Suprapubic skin (tissue), 4 donors: ENCODE measurements around the gene PPP2R2C. TPM values are rescaled to one million over a fixed set of nuclear protein-coding genes. Genes with fewer than 3 reads are reported as not detected.

Experiments used
- DNase-seq, 2 donors: peaks; one replicate each; pipeline ENCODE4 v3.0.0-alpha.2; 2019; ENCODE audit warnings: low spot score in 2 of 2
- H3K27ac ChIP-seq: fragments of 200-600 bp; sonication (generic); one replicate; pipeline ENCODE4 v1.5.1; 2019
- H3K27me3 ChIP-seq: fragments of 200-600 bp; sonication (generic); one replicate; pipeline ENCODE4 v1.5.1; 2019
- H3K36me3 ChIP-seq: fragments of 200-600 bp; sonication (generic); one replicate; pipeline ENCODE4 v1.5.1; 2019
- H3K4me1 ChIP-seq: fragments of 200-600 bp; sonication (generic); one replicate; pipeline ENCODE4 v1.5.1; 2019
- H3K4me3 ChIP-seq: fragments of 200-600 bp; sonication (generic); one replicate; pipeline ENCODE4 v1.5.1; 2019; ENCODE audit warnings: mild to moderate bottlenecking
- H3K9me3 ChIP-seq: fragments of 200-600 bp; sonication (generic); one replicate; pipeline ENCODE4 v1.5.1; 2019
- CTCF ChIP-seq, 2 donors: fragments of 200-600 bp in 1 of 2; fragments of 450-650 bp in 1 of 2; sonication (generic) in 1 of 2; IDR thresholded peaks; one replicate each; pipeline ENCODE4 v1.5.1; 2016 to 2019; ENCODE audit warnings: antibody characterized with exemption in 2 of 2, mild to moderate bottlenecking in 1 of 2, moderate library complexity in 1 of 2
- EP300 ChIP-seq: sonication (generic); formaldehyde crosslinking; IDR thresholded peaks from one replicate; pipeline ENCODE4 v1.6.1; 2017; ENCODE audit warnings: antibody characterized with exemption
- POLR2A ChIP-seq, 2 donors: fragments of 450-650 bp; IDR thresholded peaks; one replicate each; pipeline ENCODE4 v1.6.1; 2017; ENCODE audit warnings: antibody characterized with exemption in 2 of 2, mild to moderate bottlenecking in 2 of 2, moderate library complexity in 2 of 2
- POLR2AphosphoS5 ChIP-seq, 3 donors: sonication (generic); formaldehyde crosslinking; IDR thresholded peaks; one replicate each; pipeline ENCODE4 v1.6.1; 2017; ENCODE audit warnings: antibody characterized with exemption in 3 of 3
- WGBS: methylation state at CpG from one replicate; pipeline ENCODE4 v1.1.5; 2018; 5-methylcytosine and 5-hydroxymethylcytosine counted together
- total RNA-seq, 4 donors: library from RNA; depleted of rRNA; stranded (reverse); fragments of >200 nt; gene quantifications; one replicate each; pipeline ENCODE4 v1.1.0, GENCODE V29; 2016

PPP2R2C gene
- total RNA-seq, 4 donors from 2014 or later: 42.5 to 81.5 (median 61.0) TPM

- Histone ChIP-seq H3K9me3 (no peaks in the 10 kb centered on the region), H3K4me3 (no peak overlapping the region), H3K27ac (no peak overlapping the region), H3K27me3 (peaks cover 32% of the 10 kb centered on the region), H3K36me3 (no peaks in the 10 kb centered on the region), H3K4me1 (peaks cover 22% of the 10 kb centered on the region)
- 81% methylated on average over 8 of the region's 11 CpGs for WGBS
- TF ChIP-seq CTCF (IDR thresholded peaks at IDR 0.05) (no peak), POLR2A (IDR thresholded peaks at IDR 0.05) (no peak), POLR2AphosphoS5 (IDR thresholded peaks at IDR 0.05) (no peak), EP300 (no peak)
- no peak for DNase-seq
Measured at GRCh38 chr4:6452116-6452896, 20.1 kb downstream of the PPP2R2C start.

- peaks cover 32% of the 10 kb centered on the region for H3K4me1 ChIP-seq
- no peaks in the 10 kb centered on the region for H3K9me3 ChIP-seq
- H3K27me3 ChIP-seq: peaks cover 41% of the 10 kb centered on the region
- WGBS: 73% methylated on average over 6 of the region's 6 CpGs
- no peak for DNase-seq
- TF ChIP-seq EP300: no peak
- no peak overlapping the region for H3K27ac ChIP-seq
- no peaks in the 10 kb centered on the region for H3K36me3 ChIP-seq
- no peak overlapping the region for H3K4me3 ChIP-seq
Measured at GRCh38 chr4:6451309-6451708, 21.1 kb downstream of the PPP2R2C start.

GRCh38 chr4:6450709-6451108, 21.7 kb downstream of the PPP2R2C start:
- Histone ChIP-seq H3K27ac (no peak overlapping the region), H3K4me1 (peaks cover 33% of the 10 kb centered on the region), H3K9me3 (no peaks in the 10 kb centered on the region), H3K4me3 (no peak overlapping the region), H3K27me3 (peaks cover 44% of the 10 kb centered on the region), H3K36me3 (no peaks in the 10 kb centered on the region)
- WGBS: 86% methylated on average over 7 of the region's 7 CpGs
- DNase-seq: no peak
- TF ChIP-seq CTCF (IDR thresholded peaks at IDR 0.05) (no peak), EP300 (no peak), POLR2A (IDR thresholded peaks at IDR 0.05) (no peak), POLR2AphosphoS5 (IDR thresholded peaks at IDR 0.05) (no peak)

GRCh38 chr4:6449746-6450369, 22.6 kb downstream of the PPP2R2C start:
- Histone ChIP-seq H3K27me3 (peaks cover 43% of the 10 kb centered on the region), H3K4me1 (peaks cover 33% of the 10 kb centered on the region), H3K27ac (peak overlapping the region; percentile 73), H3K9me3 (no peaks in the 10 kb centered on the region), H3K4me3 (no peak overlapping the region), H3K36me3 (no peaks in the 10 kb centered on the region)
- 54% methylated on average over 15 of the region's 15 CpGs for WGBS
- TF ChIP-seq POLR2AphosphoS5 (IDR thresholded peaks at IDR 0.05): no peak
- no peak for TF ChIP-seq EP300
- no peak for TF ChIP-seq POLR2A (IDR thresholded peaks at IDR 0.05)
- no peak for TF ChIP-seq CTCF (IDR thresholded peaks at IDR 0.05)
- DNase-seq: no peak

GRCh38 chr4:6449335-6449734, 23.1 kb downstream of the PPP2R2C start:
- no peak overlapping the region for H3K4me3 ChIP-seq
- peak overlapping the region; percentile 73 for H3K27ac ChIP-seq

More at GRCh38 chr4:6449335-6449734, 23.1 kb downstream of the PPP2R2C start:
- Histone ChIP-seq H3K4me1 (peaks cover 33% of the 10 kb centered on the region), H3K36me3 (no peaks in the 10 kb centered on the region), H3K27me3 (peaks cover 47% of the 10 kb centered on the region), H3K9me3 (no peaks in the 10 kb centered on the region)
- WGBS: 59% methylated on average over 11 of the region's 14 CpGs
- DNase-seq: no peak
- no peak for TF ChIP-seq CTCF (IDR thresholded peaks at IDR 0.05)
- TF ChIP-seq POLR2AphosphoS5 (IDR thresholded peaks at IDR 0.05): no peak
- TF ChIP-seq EP300: no peak
- no peak for TF ChIP-seq POLR2A (IDR thresholded peaks at IDR 0.05)
